Measurements from ENCODE around the gene CLEC3B. TPM values are rescaled to one million over a fixed set of nuclear protein-coding genes. Genes with fewer than 3 reads are reported as not detected.

The CLEC3B gene
- total and polyA plus RNA-seq, 10 of the 15 experiments (the other 5 are each of a cell fraction or from before 2014, with no cell fraction given): 0.23 TPM; not detected in 9

DNA sequence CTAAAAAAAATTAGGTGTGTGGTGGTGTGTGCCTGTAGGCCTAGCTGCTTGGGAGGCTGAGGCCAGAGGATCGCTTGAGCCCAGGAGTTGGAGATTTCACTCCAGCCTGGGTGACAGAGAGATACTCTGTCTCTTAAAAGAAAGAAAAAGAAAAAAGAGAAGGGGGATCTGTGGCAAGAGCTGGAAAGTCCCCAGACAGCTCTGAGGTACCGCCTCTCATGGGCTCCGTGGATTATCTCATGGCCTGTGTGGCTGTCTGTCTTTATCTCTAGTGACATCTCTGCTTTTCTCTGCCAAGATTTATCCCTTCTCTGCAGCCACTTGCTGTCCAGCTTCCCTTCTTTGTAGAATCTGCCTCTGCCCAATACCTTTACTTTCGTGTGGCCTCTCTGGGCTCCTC, 44.4 kb upstream of the CLEC3B start (continued):
- TF ChIP-seq, protein P1, sequence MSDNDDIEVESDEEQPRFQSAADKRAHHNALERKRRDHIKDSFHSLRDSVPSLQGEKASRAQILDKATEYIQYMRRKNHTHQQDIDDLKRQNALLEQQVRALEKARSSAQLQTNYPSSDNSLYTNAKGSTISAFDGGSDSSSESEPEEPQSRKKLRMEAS (IDR thresholded peaks at IDR 0.05; ENCODE audit: low read depth, low read length): no peak
- TF ChIP-seq NBN (IDR thresholded peaks at IDR 0.05) (peak; percentile 66; the same call in 1 of the 2 replicates), EZH2 (IDR thresholded peaks at IDR 0.05; ENCODE audit: borderline replicate concordance, control insufficient read depth, low read depth, low read length) (no peak), NFYA (IDR thresholded peaks at IDR 0.05; ENCODE audit: borderline replicate concordance, low read depth, low read length) (no peak), ZNF217 (IDR thresholded peaks at IDR 0.05) (no peak), CBX3 (IDR thresholded peaks at IDR 0.05; ENCODE audit: borderline replicate concordance, low read depth) (no peak), SPI1 (IDR thresholded peaks at IDR 0.05; ENCODE audit: borderline replicate concordance, insufficient read depth, low read depth, low read length) (peak; percentile 57; the same call in 1 of the 2 replicates), SREBF1 (IDR thresholded peaks at IDR 0.05; ENCODE audit: low read length) (no peak), JUNB (IDR thresholded peaks at IDR 0.05) (no peak), ZNF274 (IDR thresholded peaks at IDR 0.05; ENCODE audit: insufficient read depth, insufficient read length) (no peak), RFX5 (IDR thresholded peaks at IDR 0.05; ENCODE audit: low read depth, low read length) (no peak), NFYB (IDR thresholded peaks at IDR 0.05; ENCODE audit: insufficient read depth, low read depth, low read length) (no peak), CHD4 (IDR thresholded peaks at IDR 0.05) (no peak), RUNX3 (IDR thresholded peaks at IDR 0.05; ENCODE audit: low read length) (peak; percentile 28; the same call in 1 of the 2 replicates), SUZ12 (IDR thresholded peaks at IDR 0.05; ENCODE audit: unreplicated experiment) (no peak), CHD2 (IDR thresholded peaks at IDR 0.05; ENCODE audit: borderline replicate concordance, low read depth, low read length) (no peak)
- TF ChIP-seq, protein P2, sequence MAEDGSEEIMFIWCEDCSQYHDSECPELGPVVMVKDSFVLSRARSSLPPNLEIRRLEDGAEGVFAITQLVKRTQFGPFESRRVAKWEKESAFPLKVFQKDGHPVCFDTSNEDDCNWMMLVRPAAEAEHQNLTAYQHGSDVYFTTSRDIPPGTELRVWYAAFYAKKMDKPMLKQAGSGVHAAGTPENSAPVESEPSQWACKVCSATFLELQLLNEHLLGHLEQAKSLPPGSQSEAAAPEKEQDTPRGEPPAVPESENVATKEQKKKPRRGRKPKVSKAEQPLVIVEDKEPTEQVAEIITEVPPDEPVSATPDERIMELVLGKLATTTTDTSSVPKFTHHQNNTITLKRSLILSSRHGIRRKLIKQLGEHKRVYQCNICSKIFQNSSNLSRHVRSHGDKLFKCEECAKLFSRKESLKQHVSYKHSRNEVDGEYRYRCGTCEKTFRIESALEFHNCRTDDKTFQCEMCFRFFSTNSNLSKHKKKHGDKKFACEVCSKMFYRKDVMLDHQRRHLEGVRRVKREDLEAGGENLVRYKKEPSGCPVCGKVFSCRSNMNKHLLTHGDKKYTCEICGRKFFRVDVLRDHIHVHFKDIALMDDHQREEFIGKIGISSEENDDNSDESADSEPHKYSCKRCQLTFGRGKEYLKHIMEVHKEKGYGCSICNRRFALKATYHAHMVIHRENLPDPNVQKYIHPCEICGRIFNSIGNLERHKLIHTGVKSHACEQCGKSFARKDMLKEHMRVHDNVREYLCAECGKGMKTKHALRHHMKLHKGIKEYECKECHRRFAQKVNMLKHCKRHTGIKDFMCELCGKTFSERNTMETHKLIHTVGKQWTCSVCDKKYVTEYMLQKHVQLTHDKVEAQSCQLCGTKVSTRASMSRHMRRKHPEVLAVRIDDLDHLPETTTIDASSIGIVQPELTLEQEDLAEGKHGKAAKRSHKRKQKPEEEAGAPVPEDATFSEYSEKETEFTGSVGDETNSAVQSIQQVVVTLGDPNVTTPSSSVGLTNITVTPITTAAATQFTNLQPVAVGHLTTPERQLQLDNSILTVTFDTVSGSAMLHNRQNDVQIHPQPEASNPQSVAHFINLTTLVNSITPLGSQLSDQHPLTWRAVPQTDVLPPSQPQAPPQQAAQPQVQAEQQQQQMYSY (CRISPR knock-in tag; IDR thresholded peaks at IDR 0.05): no peak
- TF ChIP-seq, protein P3, sequence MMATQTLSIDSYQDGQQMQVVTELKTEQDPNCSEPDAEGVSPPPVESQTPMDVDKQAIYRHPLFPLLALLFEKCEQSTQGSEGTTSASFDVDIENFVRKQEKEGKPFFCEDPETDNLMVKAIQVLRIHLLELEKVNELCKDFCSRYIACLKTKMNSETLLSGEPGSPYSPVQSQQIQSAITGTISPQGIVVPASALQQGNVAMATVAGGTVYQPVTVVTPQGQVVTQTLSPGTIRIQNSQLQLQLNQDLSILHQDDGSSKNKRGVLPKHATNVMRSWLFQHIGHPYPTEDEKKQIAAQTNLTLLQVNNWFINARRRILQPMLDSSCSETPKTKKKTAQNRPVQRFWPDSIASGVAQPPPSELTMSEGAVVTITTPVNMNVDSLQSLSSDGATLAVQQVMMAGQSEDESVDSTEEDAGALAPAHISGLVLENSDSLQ (IDR thresholded peaks at IDR 0.05): peak; percentile 74
- TF ChIP-seq, protein P4, sequence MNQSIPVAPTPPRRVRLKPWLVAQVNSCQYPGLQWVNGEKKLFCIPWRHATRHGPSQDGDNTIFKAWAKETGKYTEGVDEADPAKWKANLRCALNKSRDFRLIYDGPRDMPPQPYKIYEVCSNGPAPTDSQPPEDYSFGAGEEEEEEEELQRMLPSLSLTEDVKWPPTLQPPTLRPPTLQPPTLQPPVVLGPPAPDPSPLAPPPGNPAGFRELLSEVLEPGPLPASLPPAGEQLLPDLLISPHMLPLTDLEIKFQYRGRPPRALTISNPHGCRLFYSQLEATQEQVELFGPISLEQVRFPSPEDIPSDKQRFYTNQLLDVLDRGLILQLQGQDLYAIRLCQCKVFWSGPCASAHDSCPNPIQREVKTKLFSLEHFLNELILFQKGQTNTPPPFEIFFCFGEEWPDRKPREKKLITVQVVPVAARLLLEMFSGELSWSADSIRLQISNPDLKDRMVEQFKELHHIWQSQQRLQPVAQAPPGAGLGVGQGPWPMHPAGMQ (IDR thresholded peaks at IDR 0.05; ENCODE audit: borderline replicate concordance): no peak
- TF ChIP-seq, protein P5, sequence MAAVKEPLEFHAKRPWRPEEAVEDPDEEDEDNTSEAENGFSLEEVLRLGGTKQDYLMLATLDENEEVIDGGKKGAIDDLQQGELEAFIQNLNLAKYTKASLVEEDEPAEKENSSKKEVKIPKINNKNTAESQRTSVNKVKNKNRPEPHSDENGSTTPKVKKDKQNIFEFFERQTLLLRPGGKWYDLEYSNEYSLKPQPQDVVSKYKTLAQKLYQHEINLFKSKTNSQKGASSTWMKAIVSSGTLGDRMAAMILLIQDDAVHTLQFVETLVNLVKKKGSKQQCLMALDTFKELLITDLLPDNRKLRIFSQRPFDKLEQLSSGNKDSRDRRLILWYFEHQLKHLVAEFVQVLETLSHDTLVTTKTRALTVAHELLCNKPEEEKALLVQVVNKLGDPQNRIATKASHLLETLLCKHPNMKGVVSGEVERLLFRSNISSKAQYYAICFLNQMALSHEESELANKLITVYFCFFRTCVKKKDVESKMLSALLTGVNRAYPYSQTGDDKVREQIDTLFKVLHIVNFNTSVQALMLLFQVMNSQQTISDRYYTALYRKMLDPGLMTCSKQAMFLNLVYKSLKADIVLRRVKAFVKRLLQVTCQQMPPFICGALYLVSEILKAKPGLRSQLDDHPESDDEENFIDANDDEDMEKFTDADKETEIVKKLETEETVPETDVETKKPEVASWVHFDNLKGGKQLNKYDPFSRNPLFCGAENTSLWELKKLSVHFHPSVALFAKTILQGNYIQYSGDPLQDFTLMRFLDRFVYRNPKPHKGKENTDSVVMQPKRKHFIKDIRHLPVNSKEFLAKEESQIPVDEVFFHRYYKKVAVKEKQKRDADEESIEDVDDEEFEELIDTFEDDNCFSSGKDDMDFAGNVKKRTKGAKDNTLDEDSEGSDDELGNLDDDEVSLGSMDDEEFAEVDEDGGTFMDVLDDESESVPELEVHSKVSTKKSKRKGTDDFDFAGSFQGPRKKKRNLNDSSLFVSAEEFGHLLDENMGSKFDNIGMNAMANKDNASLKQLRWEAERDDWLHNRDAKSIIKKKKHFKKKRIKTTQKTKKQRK (IDR thresholded peaks at IDR 0.05; ENCODE audit: low read depth, low read length): no peak
- TF ChIP-seq, protein P6, sequence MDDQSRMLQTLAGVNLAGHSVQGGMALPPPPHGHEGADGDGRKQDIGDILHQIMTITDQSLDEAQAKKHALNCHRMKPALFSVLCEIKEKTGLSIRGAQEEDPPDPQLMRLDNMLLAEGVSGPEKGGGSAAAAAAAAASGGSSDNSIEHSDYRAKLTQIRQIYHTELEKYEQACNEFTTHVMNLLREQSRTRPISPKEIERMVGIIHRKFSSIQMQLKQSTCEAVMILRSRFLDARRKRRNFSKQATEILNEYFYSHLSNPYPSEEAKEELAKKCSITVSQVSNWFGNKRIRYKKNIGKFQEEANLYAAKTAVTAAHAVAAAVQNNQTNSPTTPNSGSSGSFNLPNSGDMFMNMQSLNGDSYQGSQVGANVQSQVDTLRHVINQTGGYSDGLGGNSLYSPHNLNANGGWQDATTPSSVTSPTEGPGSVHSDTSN (IDR thresholded peaks at IDR 0.05; ENCODE audit: insufficient replicate concordance, low read depth, low read length): no peak
